ENCODE results near the gene PLEKHG3.

Gene PLEKHG3

GRCh38 chr14:64728856-64729255 lies 24.6 kb downstream of the PLEKHG3 start:
- no peak for DNase-seq

- no peak for DNase-seq
Observed at GRCh38 chr14:64729386-64730060, 25.3 kb downstream of the PLEKHG3 start.

- DNase-seq = no peak
Observed at GRCh38 chr14:64730061-64730440, 25.8 kb downstream of the PLEKHG3 start.

DNA sequence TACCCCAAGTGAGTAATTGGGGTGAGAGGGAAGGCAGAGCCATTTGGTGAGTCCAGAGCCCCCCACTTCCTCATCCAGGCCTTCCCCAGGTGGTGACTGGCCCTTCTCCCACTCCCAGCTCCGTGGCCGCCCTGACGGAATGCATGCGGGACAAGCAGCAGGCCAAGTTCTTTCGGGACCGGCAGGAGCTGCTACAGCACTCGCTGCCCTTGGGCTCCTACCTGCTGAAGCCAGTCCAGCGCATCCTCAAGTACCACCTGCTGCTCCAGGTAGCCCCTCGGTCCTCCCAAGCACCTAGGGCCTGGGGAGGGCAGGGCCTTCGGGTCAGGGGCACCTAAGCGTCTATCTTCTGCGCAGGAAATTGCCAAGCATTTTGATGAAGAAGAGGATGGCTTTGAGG lies 26.5 kb downstream of the PLEKHG3 start:
- DNase-seq = no peak

GRCh38 chr14:64731141-64731581 lies 26.9 kb downstream of the PLEKHG3 start:
- DNase-seq = no peak

GRCh38 chr14:64732066-64732465 lies 27.8 kb downstream of the PLEKHG3 start:
- DNase-seq = no peak

DNA sequence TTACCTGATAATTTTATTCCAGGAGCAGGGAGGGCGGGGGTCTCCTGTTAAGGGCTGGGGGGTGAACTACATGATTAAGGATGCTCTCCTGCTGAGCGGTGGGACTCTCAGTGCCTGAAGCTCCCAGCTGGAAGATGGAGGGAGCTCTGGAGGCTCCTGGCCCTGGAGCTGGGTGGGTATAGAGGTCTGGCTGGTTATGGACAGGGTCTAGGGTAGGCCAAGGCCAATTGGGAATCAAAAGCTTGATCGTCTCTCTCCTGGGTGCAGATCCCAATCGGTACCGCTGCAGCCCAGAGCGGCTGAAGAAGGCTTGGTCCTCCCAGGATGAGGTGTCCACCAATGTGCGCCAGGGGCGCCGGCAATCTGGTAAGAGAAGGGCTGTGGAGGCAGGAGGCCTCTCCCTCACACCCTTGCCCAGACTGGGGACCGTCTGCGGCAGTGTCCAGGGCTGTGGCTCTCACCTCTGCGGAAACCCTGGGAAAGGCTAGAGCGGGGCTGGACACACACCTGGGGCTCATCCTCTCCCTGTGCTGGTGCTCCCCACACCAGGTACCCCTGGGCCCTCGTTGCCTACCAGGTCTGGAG lies 28.4 kb downstream of the PLEKHG3 start:
- DNase-seq = no peak

DNA sequence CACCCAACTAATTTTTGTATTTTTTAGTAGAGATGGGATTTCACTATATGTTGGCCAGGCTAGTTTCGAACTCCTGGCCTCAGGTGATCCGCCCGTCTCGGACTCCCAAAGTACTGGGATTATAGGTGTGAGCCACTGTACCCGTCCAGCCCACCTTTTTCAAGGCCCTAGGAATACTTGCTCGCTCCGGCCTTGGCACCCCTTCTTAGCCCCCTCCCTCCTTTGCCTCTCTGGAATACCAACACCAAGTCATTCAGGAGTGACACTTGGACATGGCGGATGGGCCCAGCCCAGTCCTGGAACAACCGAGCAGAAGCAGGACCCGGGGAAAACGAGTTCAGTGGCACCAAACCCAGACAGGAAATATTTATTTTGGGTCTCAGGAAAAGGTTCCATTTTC lies 29.1 kb downstream of the PLEKHG3 start:
- no peak for DNase-seq

DNA sequence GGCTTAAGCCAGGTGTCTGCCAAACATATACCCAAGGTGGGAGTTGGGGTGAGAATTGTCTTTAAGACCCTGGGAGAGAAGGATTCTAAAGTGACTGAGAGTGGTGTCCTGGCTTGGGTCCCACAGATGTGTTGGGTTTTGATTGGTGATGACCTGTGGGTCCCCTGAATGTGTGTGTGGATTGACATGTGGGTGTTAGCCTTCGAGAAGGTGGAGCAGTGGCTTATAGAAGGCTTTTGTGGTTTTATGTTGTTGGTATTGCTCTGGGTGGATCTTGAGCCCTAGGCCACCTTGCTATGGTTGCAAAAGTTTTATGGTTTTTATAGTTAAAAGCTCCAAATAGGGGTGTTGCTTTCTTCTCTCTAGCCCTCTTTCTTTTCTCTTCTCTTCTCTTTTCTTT lies 29.7 kb downstream of the PLEKHG3 start:
- no peak for DNase-seq

DNA sequence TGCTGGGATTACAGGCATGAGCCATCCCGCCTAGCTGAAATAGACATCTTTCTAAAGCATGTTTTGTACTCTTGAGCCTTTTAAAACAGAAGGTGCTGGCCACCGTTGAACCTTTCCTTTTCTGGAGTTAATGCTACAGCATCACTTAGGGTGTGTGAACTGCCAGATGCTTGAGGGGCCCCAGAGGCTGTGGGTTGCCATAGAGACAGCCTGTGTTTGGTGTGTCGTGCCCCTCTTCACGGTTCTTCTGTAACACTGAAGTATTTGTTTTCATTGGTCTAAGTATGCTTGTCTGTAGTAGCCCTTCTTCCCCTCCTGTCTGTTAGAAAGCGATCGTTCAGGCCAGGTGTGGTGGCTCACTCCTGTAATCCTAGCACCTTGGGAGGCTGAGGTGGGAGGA lies 30.8 kb downstream of the PLEKHG3 start:
- peak; percentile 94 to 99 for DNase-seq

DNA sequence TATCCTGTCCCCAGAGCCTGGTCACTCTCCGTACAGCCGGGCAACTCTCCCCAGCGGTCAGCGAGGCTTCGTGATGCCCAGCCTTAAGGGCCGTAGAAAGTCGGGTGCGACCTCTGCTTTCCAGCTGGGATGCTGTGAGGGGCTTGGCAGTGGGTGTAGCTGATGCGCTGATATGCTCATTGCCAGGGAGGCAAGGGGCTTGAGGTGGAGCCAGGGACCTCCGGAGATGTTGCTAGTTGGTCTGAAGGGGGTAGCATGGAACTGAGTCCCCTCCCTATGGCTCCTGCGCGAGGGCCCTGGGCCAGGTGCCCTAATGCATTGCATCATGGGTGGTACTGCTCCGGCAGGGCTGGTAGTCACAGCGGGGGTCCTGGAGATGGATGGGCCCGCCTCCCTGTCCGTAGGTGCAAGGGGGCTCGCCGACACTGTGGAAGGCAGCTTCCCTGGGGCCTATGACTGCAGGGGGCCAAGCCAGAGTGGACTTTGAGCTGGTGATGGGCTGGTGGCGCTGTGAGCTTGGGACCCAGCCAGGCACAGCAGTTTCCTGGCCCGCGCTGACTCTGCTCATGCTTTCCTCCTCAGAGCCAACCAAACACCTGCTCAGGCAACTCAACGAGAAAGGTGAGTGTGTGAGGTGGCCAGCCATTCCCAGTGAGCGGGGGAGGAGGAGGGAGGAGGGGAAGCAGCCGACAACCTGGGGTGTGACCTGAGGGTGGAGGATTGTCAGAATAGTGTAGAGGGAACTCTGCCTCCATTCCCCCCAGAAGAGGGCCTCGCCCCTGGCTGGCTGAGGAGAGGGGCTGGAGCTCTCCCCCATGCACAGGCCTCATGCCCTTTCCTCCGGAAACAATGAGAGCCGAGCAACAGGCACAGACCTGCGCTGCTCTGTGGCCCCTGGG lies 32.3 kb downstream of the PLEKHG3 start:
- no peak for DNase-seq

- no peak for DNase-seq
Observed at GRCh38 chr14:64737391-64738280, 33.4 kb downstream of the PLEKHG3 start.

DNA sequence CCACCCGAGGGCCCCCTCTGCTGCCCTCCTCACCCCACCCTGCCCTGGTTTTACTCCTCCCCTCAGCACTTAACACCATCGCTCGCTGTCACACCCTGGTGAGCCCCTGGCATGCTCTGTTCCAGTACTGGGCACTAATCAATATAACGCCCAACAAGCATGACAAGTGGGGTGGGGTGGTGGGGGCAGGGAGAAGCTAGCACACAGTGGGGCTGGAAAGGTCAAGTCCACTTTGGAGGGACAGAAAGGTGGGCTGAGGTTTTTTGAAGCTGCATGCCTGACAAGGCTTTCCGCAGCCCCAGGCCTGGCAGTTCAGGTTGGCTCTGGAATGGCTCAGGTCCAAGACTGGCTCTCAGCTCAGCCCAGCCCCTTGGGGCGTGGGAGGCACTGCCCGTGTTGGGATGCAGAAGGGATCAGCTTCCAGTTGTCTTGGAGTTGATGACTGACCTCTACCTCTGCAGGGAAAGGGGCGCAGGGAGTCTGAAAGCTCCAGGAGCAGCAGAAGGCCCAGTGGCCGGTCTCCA lies 34.1 kb downstream of the PLEKHG3 start:
- DNase-seq = no peak

DNA sequence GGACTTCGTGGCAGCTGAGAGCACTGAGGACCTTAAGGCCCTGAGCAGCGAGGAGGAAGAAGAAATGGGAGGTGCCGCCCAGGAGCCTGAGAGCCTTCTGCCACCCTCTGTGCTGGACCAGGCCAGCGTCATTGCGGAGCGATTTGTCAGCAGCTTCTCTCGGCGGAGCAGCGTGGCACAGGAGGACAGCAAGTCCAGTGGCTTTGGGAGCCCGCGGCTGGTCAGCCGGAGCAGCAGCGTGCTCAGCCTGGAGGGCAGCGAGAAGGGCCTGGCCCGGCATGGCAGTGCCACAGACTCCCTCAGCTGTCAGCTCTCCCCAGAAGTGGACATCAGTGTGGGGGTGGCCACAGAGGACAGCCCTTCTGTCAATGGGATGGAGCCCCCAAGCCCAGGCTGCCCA lies 37.0 kb downstream of the PLEKHG3 start:
- DNase-seq = no peak

GRCh38 chr14:64741961-64742360 lies 37.7 kb downstream of the PLEKHG3 start:
- DNase-seq = no peak

- DNase-seq = no peak
Observed at GRCh38 chr14:64743061-64743460, 38.8 kb downstream of the PLEKHG3 start.

DNA sequence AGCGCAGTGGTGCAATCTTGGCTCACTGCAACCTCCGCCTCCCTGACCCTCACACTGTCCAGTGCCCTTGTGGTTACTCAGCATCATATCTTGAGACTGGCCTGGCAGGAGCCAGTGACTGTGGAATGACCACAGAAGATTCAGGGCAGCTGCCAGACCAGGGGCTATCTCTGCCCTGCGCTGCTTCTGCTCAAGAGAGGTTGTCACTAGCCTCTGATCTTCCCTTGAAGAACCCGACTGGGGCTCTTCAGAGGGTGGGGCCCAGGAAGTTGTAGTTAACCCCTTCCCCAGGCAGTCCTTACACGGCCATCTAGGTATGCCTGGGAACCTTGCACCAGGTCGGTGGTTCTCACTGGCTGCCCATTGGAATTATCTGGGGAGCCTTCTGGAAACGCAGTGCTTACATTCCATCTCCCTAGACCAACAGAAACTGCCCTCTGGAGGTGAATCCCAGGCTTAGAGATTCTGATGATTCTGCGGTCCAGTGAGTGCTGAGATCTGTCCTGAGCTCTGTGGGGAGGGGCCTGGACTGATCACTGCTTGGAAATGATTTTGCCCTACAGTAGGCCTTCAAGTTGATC lies 41.4 kb downstream of the PLEKHG3 start:
- no peak for DNase-seq

- no peak for DNase-seq
Observed at GRCh38 chr14:64746298-64747250, 42.4 kb downstream of the PLEKHG3 start.

DNA sequence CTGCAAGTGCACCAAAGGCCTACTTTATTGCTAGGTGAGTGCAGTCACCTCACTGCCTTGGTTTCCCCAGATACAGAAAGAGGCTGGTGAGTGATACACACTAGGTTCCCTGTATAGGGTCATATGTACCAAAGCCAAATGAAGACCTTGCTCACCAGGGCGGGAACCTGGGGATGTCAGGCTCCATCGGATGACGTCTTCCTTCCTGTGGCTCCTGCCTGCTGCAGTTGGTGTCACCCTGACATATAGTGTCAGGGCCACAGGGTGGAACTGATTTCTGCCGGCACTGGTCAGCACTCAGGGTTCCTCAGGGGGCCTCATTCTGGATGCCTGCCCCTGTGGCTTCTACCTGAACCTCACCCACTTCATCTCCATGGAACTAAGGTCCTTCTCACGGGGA lies 43.1 kb downstream of the PLEKHG3 start:
- no peak for DNase-seq

DNA sequence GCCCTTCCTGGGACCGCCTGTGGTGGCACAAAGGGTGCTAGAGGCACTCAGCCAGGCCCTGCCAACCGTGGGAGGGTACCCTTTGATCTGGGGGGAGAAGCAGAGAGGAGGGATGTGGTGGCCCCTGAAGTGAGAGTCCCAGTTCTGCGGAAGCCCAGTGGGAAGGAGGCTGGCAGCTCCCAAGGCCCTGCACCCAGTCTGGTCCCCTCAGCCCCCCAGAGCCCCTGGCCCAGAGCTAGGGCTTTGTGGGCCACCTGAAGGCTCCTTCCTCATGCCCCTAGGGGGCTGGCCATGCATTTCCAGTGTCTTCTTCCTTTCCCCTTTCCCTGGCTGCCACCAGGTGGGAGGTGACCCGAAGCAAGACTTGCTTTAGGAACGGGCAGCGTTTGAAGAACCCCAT lies 44.3 kb downstream of the PLEKHG3 start:
- DNase-seq = no peak
